ENCODE measurements around the gene POU5F2.

Gene POU5F2

DNA sequence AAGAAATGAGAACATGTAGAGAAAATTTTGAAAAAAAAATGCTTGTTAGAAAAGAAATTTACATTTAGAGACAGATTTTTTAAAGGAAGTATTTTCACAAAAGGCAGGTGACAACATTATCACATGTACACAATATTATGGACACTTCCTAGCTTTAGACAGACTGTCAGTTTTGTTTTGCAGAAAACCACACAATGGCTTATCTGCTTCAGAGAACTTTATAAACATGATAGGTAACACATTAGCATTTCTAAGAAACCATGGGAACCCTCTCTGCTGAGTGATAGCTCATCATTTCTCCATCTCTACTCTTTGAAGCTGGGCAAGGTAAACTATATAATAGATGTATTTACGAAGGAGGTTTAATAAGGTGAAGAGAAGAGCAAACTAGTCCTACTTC, 25.6 kb downstream of the POU5F2 start:
- DNase-seq: no peak

DNA sequence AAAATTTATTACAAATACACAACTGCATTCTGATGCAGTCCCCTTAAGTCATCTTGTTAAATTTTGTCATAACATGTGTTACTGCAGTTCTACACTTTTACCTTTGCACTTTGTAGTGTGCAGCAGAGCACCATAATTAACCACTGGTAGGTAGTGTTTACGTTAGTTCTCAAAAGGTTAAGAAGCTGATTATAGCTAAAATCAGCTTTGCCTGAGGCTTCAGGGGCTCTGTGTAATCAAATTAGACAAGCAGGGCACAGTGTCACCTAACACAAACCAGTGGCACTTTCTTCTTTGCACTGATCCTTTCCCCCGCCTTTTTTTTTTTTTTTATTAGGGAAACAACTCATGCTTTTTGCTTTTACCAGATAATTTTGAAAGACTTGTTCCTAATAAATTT, 26.1 kb downstream of the POU5F2 start:
- DNase-seq: no peak

DNA sequence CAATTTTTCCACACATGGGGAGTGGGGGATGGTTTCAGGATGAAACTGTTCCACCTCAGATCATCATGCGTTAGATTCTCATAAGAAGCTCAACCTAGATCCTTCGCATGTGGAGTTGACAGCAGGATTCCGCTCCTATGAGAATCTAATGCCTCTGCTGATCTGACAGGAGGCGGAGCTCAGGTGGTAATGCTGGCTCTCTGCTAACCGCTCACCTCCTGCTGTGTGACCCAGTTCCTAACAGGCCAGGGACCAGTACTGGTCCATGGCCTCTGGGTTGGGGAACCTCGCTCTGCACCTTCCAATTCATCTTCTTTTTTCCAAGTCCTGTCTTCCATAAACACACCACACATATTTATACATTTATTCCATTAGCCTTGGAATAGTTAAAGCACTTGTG, 33.0 kb downstream of the POU5F2 start:
- no peak for DNase-seq

DNA sequence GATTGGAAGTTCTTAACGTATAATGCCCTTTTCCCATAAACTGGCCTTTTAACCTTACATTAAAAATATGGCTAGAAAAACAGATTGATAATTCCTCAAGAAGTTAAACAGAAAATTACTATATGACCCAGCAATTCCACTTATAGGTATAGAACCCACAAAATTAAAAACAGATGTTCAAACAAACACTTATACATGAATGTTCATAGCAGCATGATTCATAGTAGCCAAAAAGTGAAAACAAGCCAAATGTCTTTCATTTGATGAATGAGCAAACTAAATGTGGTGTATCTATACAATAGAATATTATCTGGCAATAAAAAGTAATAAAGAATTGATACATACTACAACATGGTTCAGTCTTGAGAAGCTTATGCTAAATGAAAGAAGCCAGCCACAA, 35.5 kb downstream of the POU5F2 start:
- DNase-seq: no peak

DNA sequence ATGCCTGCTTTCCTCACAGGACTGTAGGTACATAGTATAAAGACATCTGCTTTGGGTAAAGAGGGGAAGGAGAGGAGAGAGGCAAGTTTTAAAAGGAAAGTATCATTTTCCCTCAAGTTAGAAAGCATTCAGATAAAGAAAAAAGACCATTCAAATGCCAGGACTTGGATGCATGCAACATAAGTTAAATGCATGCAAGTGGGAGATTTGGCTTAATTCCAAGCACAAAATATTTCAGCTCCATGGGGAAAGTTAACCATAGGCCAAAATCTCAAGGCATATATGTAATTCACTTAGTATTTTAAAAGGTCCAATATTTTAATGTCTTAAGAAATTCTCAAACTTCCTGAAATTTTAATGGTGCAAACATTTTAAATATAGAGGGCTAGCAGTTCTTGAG, 36.4 kb downstream of the POU5F2 start:
- no peak for DNase-seq

DNA sequence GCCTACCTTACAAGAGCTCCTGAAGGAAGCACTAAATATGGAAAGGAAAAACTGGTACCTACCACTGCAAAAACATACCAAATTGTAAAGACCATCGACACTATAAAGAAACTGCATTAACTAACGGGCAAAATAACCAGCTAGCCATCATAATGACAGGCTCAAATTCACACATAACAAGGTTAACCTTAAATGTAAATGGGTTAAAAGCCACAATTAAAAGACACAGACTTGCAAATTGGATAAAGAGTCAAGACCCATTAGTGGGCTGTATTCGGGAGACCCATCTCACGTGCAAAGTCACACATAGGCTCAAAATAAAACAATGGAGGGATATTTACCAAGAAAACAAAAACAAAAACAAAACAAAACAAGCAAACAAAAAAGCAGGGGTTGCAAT, 49.4 kb downstream of the POU5F2 start:
- no peak for DNase-seq

Measured in stimulated activated CD4-positive, alpha-beta T cell treated with anti-CD3 and anti-CD28 coated beads, Interleukin-2, amount 100 ng/mL, for 48 hours (primary cell).